HG02588 (cell line): ENCODE data around the gene PPP2CA.
"Not testable (repeated sequence)": the region's sequence is repeated elsewhere in the genome, so short reads cannot be mapped to it uniquely, and the experiment has no call there.

ENCODE experiments used
- ATAC-seq: cut with Tn5 transposase; IDR thresholded peaks from one replicate; pipeline ENCODE4 v1.9.1; 2021; ENCODE audit warnings: mild to moderate bottlenecking, moderate library complexity; ENCODE audit not compliant: unreplicated experiment

PPP2CA gene

GRCh38 chr5:134225780-134226440 is at the start of gene PPP2CA:
TSS of gene PPP2CA (minus strand) at chr5:134226073. CDS start at chr5:134225861, 212 bp downstream.
- peak; percentile 79 for ATAC-seq

GRCh38 chr5:134273642-134274395 is 47.9 kb upstream of the PPP2CA start:
- ATAC-seq = no peak

- ATAC-seq = no peak
Measured at GRCh38 chr5:134271059-134271458, 45.2 kb upstream of the PPP2CA start.

- no peak for ATAC-seq
Measured at GRCh38 chr5:134268919-134269318, 43.0 kb upstream of the PPP2CA start.

- ATAC-seq = no peak
Measured at GRCh38 chr5:134268019-134268601, 42.2 kb upstream of the PPP2CA start.

GRCh38 chr5:134267366-134268018 is 41.6 kb upstream of the PPP2CA start:
- ATAC-seq = no peak

GRCh38 chr5:134263801-134264200 is 37.9 kb upstream of the PPP2CA start:
- no peak for ATAC-seq

GRCh38 chr5:134262629-134263028 is 36.8 kb upstream of the PPP2CA start:
- not testable (repeated sequence) for ATAC-seq

GRCh38 chr5:134258896-134259295 is 33.0 kb upstream of the PPP2CA start:
- no peak for ATAC-seq

- ATAC-seq = no peak
Measured at GRCh38 chr5:134257176-134257575, 31.3 kb upstream of the PPP2CA start.

- ATAC-seq = no peak
Measured at GRCh38 chr5:134255418-134256150, 29.7 kb upstream of the PPP2CA start.

- not testable (repeated sequence) for ATAC-seq
Measured at GRCh38 chr5:134253368-134254153, 27.7 kb upstream of the PPP2CA start.

GRCh38 chr5:134252671-134253070 is 26.8 kb upstream of the PPP2CA start:
- ATAC-seq = no peak

- ATAC-seq = no peak
Measured at GRCh38 chr5:134250949-134251348, 25.1 kb upstream of the PPP2CA start.

- ATAC-seq = no peak
Measured at GRCh38 chr5:134249469-134250379, 23.9 kb upstream of the PPP2CA start.

- ATAC-seq = no peak
Measured at GRCh38 chr5:134248256-134248655, 22.4 kb upstream of the PPP2CA start.

GRCh38 chr5:134247428-134248224 is 21.8 kb upstream of the PPP2CA start:
- no peak for ATAC-seq

GRCh38 chr5:134246771-134247427 is 21.0 kb upstream of the PPP2CA start:
- no peak for ATAC-seq
